ENCODE data around the gene BRMS1. TPM values are rescaled to one million over a fixed set of nuclear protein-coding genes. Genes with fewer than 3 reads are reported as not detected.
"Not testable (repeated sequence)": the region's sequence is repeated elsewhere in the genome, so short reads cannot be mapped to it uniquely, and the experiment has no call there.

Gene BRMS1
- total RNA-seq, 1 donor from 2014 or later, result 60.6 TPM

GRCh38 chr11:66326261-66327111 is 18.4 kb downstream of the BRMS1 start:
- no peak for DNase-seq (ENCODE audit: extremely low read depth, low read depth, low spot score)

GRCh38 chr11:66325263-66325671 is 19.6 kb downstream of the BRMS1 start:
- no peak for DNase-seq (ENCODE audit: extremely low read depth, low read depth, low spot score)

GRCh38 chr11:66324664-66325063 is 20.2 kb downstream of the BRMS1 start:
- DNase-seq (ENCODE audit: extremely low read depth, low read depth, low spot score), result no peak

- DNase-seq (ENCODE audit: extremely low read depth, low read depth, low spot score), result no peak
These were observed 21.2 kb downstream of the BRMS1 start for GRCh38 chr11:66323684-66324083.

GRCh38 chr11:66322732-66323427 is 22.0 kb downstream of the BRMS1 start:
- DNase-seq (ENCODE audit: extremely low read depth, low read depth, low spot score), result no peak

GRCh38 chr11:66321606-66322005 is 23.3 kb downstream of the BRMS1 start:
- DNase-seq (ENCODE audit: extremely low read depth, low read depth, low spot score), result no peak

GRCh38 chr11:66320748-66321147 is 24.2 kb downstream of the BRMS1 start:
- DNase-seq (ENCODE audit: extremely low read depth, low read depth, low spot score), result not testable (repeated sequence)

GRCh38 chr11:66320289-66320688 is 24.6 kb downstream of the BRMS1 start:
- DNase-seq (ENCODE audit: extremely low read depth, low read depth, low spot score), result not testable (repeated sequence)

GRCh38 chr11:66318600-66318970 is 26.3 kb downstream of the BRMS1 start:
- no peak for DNase-seq (ENCODE audit: extremely low read depth, low read depth, low spot score)

GRCh38 chr11:66317723-66318599 is 26.9 kb downstream of the BRMS1 start:
- DNase-seq (ENCODE audit: extremely low read depth, low read depth, low spot score), result no peak

- DNase-seq (ENCODE audit: extremely low read depth, low read depth, low spot score), result no peak
These were observed 27.6 kb downstream of the BRMS1 start for GRCh38 chr11:66317322-66317722.

- DNase-seq (ENCODE audit: extremely low read depth, low read depth, low spot score), result no peak
These were observed 28.1 kb downstream of the BRMS1 start, which contains the start of gene CD248 for GRCh38 chr11:66316849-66317251. CD248 (minus strand) TSS chr11:66317044; CDS start chr11:66317027, 17 bp downstream.

- no peak for DNase-seq (ENCODE audit: extremely low read depth, low read depth, low spot score)
These were observed 28.7 kb downstream of the BRMS1 start for GRCh38 chr11:66315921-66316811.

- DNase-seq (ENCODE audit: extremely low read depth, low read depth, low spot score), result no peak
These were observed 29.4 kb downstream of the BRMS1 start for GRCh38 chr11:66315498-66315885.

GRCh38 chr11:66314561-66315497 is 30.1 kb downstream of the BRMS1 start:
- no peak for DNase-seq (ENCODE audit: extremely low read depth, low read depth, low spot score)

GRCh38 chr11:66314186-66314501 is 30.8 kb downstream of the BRMS1 start:
- DNase-seq (ENCODE audit: extremely low read depth, low read depth, low spot score), result no peak

GRCh38 chr11:66313321-66314185 is 31.4 kb downstream of the BRMS1 start:
- no peak for DNase-seq (ENCODE audit: extremely low read depth, low read depth, low spot score)

Measured in glomerular endothelial cell (primary cell).